Inflammatory macrophage (primary cell): ENCODE results near the gene SF3A2.

Source experiments
- DNase-seq, 2 donors: peaks; one replicate each; pipeline ENCODE4 v3.0.0-alpha.2; 2020 to 2022

SF3A2 gene

GRCh38 chr19:2254064-2254872, 17.6 kb downstream of the SF3A2 start:
- no peak for DNase-seq

- DNase-seq = no peak
These were observed 18.7 kb downstream of the SF3A2 start for GRCh38 chr19:2255112-2255845.

- no peak for DNase-seq
These were observed 19.5 kb downstream of the SF3A2 start, which contains the start of gene JSRP1 for GRCh38 chr19:2255982-2256685. TSS of gene JSRP1 (minus strand) at chr19:2256417. CDS start at chr19:2255314, 1,103 bp downstream.

- no peak for DNase-seq
These were observed 22.7 kb downstream of the SF3A2 start for GRCh38 chr19:2259336-2259735.

GRCh38 chr19:2260341-2260805, 23.7 kb downstream of the SF3A2 start:
- peak in 1 of 2 donors; percentile 3 for DNase-seq

- peak in 1 of 2 donors; percentile 60 for DNase-seq
These were observed 25.0 kb downstream of the SF3A2 start for GRCh38 chr19:2261438-2262172.

- DNase-seq = peak; percentile 85 to 93
These were observed 29.8 kb downstream of the SF3A2 start for GRCh38 chr19:2266183-2266993.

GRCh38 chr19:2268480-2268830, 31.8 kb downstream of the SF3A2 start:
- no peak for DNase-seq

GRCh38 chr19:2268861-2269243, 32.2 kb downstream of the SF3A2 start:
- DNase-seq = no peak

- peak; percentile 97 to 98 for DNase-seq
These were observed 32.9 kb downstream of the SF3A2 start for GRCh38 chr19:2269244-2270156.

GRCh38 chr19:2270157-2270422, 33.5 kb downstream of the SF3A2 start:
- peak; percentile 46 to 53 for DNase-seq

GRCh38 chr19:2270423-2271233, 34.0 kb downstream of the SF3A2 start:
- peak; percentile 98 for DNase-seq

- peak in 1 of 2 donors; percentile 48 for DNase-seq
These were observed 34.8 kb downstream of the SF3A2 start for GRCh38 chr19:2271234-2272103.

GRCh38 chr19:2273356-2274184, 36.9 kb downstream of the SF3A2 start:
- peak; percentile 73 to 80 for DNase-seq

- no peak for DNase-seq
These were observed 37.6 kb downstream of the SF3A2 start for GRCh38 chr19:2274185-2274711.

- DNase-seq = peak; percentile 80 to 81
These were observed 38.4 kb downstream of the SF3A2 start for GRCh38 chr19:2274931-2275535.
